Vagina (tissue), 2 donors: ENCODE measurements around the gene GTF2H3. TPM values are rescaled to one million over a fixed set of nuclear protein-coding genes. Genes with fewer than 3 reads are reported as not detected.

Experiments
- DNase-seq, 2 donors: peaks; one replicate each; pipeline ENCODE4 v3.0.0-alpha.2; 2017; ENCODE audit errors: extremely low spot score in 2 of 2
- H3K27ac ChIP-seq: fragments of 200-600 bp; sonication (generic); one replicate; pipeline ENCODE4 v1.5.1; 2019
- H3K27me3 ChIP-seq: fragments of 200-600 bp; sonication (generic); one replicate; pipeline ENCODE4 v1.5.1; 2019
- H3K36me3 ChIP-seq, 2 donors: fragments of 200-600 bp; sonication (generic); one replicate each; pipeline ENCODE4 v1.5.1; 2017 to 2019
- H3K4me1 ChIP-seq: fragments of 200-600 bp; sonication (generic); one replicate; pipeline ENCODE4 v1.5.1; 2019
- H3K4me3 ChIP-seq, 2 donors: fragments of 200-600 bp; sonication (generic); 1 replicate in 1 of 2; 2 replicates in 1 of 2; pipeline ENCODE4 v1.5.1; 2016 to 2019
- H3K9me3 ChIP-seq: fragments of 200-600 bp; sonication (generic); one replicate; pipeline ENCODE4 v1.5.1; 2019
- POLR2A ChIP-seq, 2 donors: fragments of 450-650 bp; IDR thresholded peaks; one replicate each; pipeline ENCODE4 v1.6.1; 2017; ENCODE audit warnings: antibody characterized with exemption in 2 of 2, mild to moderate bottlenecking in 2 of 2, moderate library complexity in 2 of 2
- POLR2AphosphoS5 ChIP-seq, 2 donors: sonication (generic); formaldehyde crosslinking; IDR thresholded peaks; one replicate each; pipeline ENCODE4 v1.9.0; 2017; ENCODE audit warnings: antibody characterized with exemption in 2 of 2, mild to moderate bottlenecking in 2 of 2, low read depth in 1 of 2; ENCODE audit not compliant: insufficient read depth in 1 of 2
- intact Hi-C: fragments of 100-400 bp; cut with DNase I; formaldehyde crosslinking; loops from one replicate; pipeline ENCODE4 v1.15.1; 2023
- total RNA-seq: library from RNA; depleted of rRNA; stranded (reverse); fragments of >200 nt; gene quantifications from one replicate; pipeline ENCODE4 v1.2.3, GENCODE V29; 2016
- TF ChIP-seq, protein P1 (sequence below), 3 experiments: fragments of 450-650 bp in 2 of 3; fragments of 200-600 bp in 1 of 3; sonication (generic) in 1 of 3; IDR thresholded peaks; one replicate each; pipeline ENCODE4 v1.5.1; 2017 to 2019; ENCODE audit warnings: antibody characterized with exemption in 3 of 3, mild to moderate bottlenecking in 2 of 3, moderate library complexity in 2 of 3

GTF2H3 gene
- total RNA-seq = 21.1 TPM

DNA sequence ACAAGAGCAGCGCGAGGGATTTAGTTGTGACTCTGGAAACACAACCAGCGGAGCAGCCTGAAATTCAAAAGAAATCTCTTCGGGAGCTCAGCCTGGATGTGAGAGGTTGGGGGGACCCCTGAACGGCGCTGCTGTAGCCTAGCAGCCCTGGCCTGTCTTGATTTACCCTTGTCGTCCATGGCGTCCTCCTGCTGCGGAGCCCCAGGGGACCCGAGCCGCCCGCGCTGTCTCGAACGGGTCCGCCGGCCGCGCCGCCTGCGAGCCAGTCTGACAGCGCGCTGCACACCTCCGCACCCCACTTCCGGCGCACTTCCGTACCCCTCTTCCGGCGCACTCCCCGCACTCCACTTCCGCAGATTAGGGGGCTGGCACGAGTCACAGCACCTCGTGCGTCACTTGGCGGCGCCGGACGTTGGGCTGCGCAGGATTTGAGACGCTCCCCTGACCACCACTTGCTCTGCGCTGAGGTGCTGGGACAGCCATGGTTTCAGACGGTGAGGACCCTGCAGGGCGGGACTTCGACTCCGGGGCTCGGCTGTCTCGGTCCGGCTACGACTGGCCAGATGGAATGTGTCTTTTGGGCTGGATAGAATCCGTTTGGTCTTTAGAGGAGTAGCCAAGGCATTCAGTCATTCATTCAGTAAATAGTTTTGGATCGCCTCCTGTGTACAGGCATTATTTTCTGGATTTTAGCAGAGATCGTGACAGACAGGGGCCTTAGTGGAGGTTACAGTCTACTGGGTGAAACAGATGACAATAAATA is at the start of gene GTF2H3, which contains the start of gene EIF2B1:
GTF2H3 (plus strand) TSS at position 451 of the 763 bp plus-strand sequence; CDS start at position 482, 31 bp downstream.
EIF2B1 (minus strand) TSS at position 308 of the 763 bp plus-strand sequence; CDS start at position 179, 129 bp downstream.
- peak; percentile 94 to 97 for DNase-seq
- H3K9me3 ChIP-seq = no peaks in the 10 kb centered on the region
- TF ChIP-seq, protein P1, sequence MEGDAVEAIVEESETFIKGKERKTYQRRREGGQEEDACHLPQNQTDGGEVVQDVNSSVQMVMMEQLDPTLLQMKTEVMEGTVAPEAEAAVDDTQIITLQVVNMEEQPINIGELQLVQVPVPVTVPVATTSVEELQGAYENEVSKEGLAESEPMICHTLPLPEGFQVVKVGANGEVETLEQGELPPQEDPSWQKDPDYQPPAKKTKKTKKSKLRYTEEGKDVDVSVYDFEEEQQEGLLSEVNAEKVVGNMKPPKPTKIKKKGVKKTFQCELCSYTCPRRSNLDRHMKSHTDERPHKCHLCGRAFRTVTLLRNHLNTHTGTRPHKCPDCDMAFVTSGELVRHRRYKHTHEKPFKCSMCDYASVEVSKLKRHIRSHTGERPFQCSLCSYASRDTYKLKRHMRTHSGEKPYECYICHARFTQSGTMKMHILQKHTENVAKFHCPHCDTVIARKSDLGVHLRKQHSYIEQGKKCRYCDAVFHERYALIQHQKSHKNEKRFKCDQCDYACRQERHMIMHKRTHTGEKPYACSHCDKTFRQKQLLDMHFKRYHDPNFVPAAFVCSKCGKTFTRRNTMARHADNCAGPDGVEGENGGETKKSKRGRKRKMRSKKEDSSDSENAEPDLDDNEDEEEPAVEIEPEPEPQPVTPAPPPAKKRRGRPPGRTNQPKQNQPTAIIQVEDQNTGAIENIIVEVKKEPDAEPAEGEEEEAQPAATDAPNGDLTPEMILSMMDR (IDR thresholded peaks at IDR 0.05) = no peak
- TF ChIP-seq POLR2A (IDR thresholded peaks at IDR 0.05) (peak in 1 of 2 donors; percentile 10), POLR2AphosphoS5 (IDR thresholded peaks at IDR 0.05; ENCODE audit: insufficient read depth in 1 of 2, low read depth in 1 of 2) (peak; percentile 94 to 98)
- intact Hi-C loops = no loop called here
- peaks cover 22% of the 10 kb centered on the region for H3K4me1 ChIP-seq
- H3K4me3 ChIP-seq = peak within 1 kb of the TSS; percentile 69 to 77
- no peaks in the 10 kb centered on the region for H3K27me3 ChIP-seq
- H3K36me3 ChIP-seq = peaks cover 0 to 34% of the 10 kb centered on the region in 2 donors
- peak within 1 kb of the TSS; percentile 53 for H3K27ac ChIP-seq

DNA sequence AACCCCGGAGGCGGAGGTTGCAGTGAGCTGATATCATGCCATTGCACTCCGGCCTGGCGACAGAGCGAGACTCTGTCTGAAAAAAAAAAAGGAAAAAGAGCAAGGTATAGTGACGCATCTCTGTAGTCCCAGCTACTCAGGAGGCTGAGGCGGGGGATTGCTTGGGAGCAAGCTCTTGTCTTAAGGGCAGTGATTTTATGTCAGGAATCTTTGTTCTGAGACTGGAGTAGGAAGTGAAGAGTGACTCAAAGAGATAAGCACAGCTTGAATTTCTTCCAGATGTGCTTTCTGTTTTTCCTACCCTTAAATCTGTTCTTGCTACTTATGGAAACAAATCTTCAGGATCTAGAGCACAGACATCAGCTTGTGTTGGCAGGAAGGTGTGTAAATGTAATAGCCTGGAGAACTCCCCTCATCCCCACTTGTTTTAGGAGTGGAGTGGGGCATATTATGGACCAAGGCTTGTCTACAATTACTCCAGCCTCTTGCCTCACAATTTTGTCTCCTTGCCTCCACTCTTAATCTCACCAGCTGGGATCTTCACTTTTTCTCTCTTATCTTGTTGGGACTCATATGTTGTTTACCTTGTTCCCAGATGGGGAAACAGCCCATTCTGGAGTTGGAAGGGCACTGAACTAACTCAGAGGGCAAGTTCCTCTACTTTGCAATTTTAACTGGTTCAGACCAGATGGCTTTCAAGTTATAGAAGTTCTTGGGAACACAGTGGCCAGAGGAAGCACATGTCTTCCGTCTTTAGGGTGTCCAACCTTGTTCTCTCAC is 41.7 kb upstream of the GTF2H3 start:
- peaks cover 41% of the 10 kb centered on the region for H3K4me1 ChIP-seq
- DNase-seq = no peak

GRCh38 chr12:123595729-123596128 is 37.9 kb upstream of the GTF2H3 start:
- no peak overlapping the region for H3K4me3 ChIP-seq
- peaks cover 0 to 56% of the 10 kb centered on the region in 2 donors for H3K36me3 ChIP-seq
- no peak overlapping the region for H3K27ac ChIP-seq
- H3K27me3 ChIP-seq = no peaks in the 10 kb centered on the region
- no peak for TF ChIP-seq POLR2A (IDR thresholded peaks at IDR 0.05)
- TF ChIP-seq, protein P1 (IDR thresholded peaks at IDR 0.05) = no peak
- TF ChIP-seq POLR2AphosphoS5 (IDR thresholded peaks at IDR 0.05; ENCODE audit: insufficient read depth in 1 of 2, low read depth in 1 of 2) = no peak
- intact Hi-C loops = no loop called here
- no peak for DNase-seq
- peaks cover 10% of the 10 kb centered on the region for H3K4me1 ChIP-seq
- no peaks in the 10 kb centered on the region for H3K9me3 ChIP-seq

More for the DNA sequence above, 41.7 kb upstream of the GTF2H3 start:
- peaks cover 0 to 71% of the 10 kb centered on the region in 2 donors for H3K36me3 ChIP-seq
- H3K27ac ChIP-seq = no peak overlapping the region
- H3K9me3 ChIP-seq = no peaks in the 10 kb centered on the region
- H3K27me3 ChIP-seq = no peaks in the 10 kb centered on the region
- H3K4me3 ChIP-seq = no peak overlapping the region
- intact Hi-C loops = no loop called here
- TF ChIP-seq, protein P1 (IDR thresholded peaks at IDR 0.05) = no peak
- TF ChIP-seq POLR2AphosphoS5 (IDR thresholded peaks at IDR 0.05; ENCODE audit: insufficient read depth in 1 of 2, low read depth in 1 of 2) (no peak), POLR2A (IDR thresholded peaks at IDR 0.05) (no peak)

GRCh38 chr12:123597100-123597499 is 36.5 kb upstream of the GTF2H3 start:
- no peak for DNase-seq
- TF ChIP-seq POLR2AphosphoS5 (IDR thresholded peaks at IDR 0.05; ENCODE audit: insufficient read depth in 1 of 2, low read depth in 1 of 2) = no peak
- no peak for TF ChIP-seq POLR2A (IDR thresholded peaks at IDR 0.05)
- TF ChIP-seq, protein P1 (IDR thresholded peaks at IDR 0.05) = no peak
- peaks cover 0 to 44% of the 10 kb centered on the region in 2 donors for H3K36me3 ChIP-seq
- peaks cover 9% of the 10 kb centered on the region for H3K4me1 ChIP-seq
- H3K9me3 ChIP-seq = no peaks in the 10 kb centered on the region
- intact Hi-C loops = no loop called here
- H3K27ac ChIP-seq = no peak overlapping the region
- H3K27me3 ChIP-seq = no peaks in the 10 kb centered on the region
- H3K4me3 ChIP-seq = no peak overlapping the region
